Measurements from ENCODE around the gene SLC35F6.

SLC35F6 gene

GRCh38 chr2:26822877-26823276, 58.8 kb downstream of the SLC35F6 start:
- no peak for DNase-seq (ENCODE audit: low read depth in 2 of 2)

Measured in stimulated activated CD8-positive, alpha-beta memory T cell treated with anti-CD3 and anti-CD28 coated beads, Interleukin-2, amount 100 ng/mL, for 48 hours (primary cell).